SIG-M5 treated with dmso at 0.1 percent for 504 hours (cell line): Measurements from ENCODE around the gene PTGDS.

Experiments used
- DNase-seq: peaks from one replicate; lab custom pipeline; 2025; ENCODE audit not compliant: unreplicated experiment; lab: John Stamatoyannopoulos, UW

The PTGDS gene

GRCh38 chr9:136972335-136972734 lies 5.0 kb upstream of the PTGDS start:
- DNase-seq: no peak

DNA sequence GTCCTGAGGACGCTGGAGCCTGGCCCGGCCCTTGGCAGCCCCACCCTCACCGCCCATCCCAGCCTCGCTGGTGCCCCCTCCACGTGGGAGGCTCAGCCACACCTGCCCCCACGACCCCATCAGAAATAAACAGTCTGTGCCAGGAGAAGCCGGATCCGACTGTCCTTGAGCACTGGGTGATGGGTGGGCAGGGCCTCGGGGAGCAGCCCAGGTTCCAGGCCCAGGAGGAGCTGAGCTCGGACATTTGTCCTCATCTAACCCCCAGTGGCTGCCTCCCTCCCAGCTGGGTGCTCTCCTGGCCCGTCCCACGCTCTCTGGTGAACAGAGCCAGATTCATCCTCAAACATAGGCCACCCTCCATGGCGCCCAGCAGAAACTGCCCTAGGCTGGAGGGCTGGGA lies 4.6 kb upstream of the PTGDS start:
- DNase-seq: no peak

- no peak for DNase-seq
Measured at GRCh38 chr9:136973618-136974617, 3.4 kb upstream of the PTGDS start.

DNA sequence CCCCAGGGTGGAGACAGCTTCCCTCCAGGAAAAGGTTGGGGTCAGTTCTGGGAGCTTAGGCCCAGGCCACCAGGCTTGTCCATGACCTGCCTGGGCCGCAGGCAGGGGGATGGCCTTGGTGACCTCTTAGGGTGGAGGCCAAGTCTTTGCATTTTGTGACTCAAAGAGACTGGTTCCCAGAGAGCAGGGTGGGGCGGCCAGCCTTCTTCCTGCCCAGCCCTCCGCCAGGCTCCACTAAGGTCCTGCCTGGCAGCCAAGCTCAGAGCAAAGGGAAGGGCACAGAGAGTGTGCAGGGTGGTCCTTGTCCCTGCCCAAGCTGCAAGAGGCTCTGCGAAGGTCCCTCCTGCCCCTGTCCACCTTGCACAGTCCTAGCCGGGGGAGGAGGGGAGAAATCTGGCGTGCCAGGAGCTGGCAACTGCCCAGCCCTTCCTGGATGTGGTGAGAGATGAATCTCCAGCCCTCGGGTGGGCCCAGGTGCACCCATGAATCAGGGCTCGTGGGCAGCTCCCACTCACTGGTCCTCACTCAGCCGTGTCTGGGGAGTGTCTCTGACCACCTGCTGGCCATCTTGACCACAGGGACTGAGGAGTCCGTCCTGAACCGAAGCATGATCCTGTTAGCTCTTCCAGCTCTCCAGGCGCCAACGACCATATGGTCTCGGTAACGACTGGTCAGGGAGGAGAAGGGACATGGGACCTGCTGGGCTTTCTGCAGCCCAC lies 2.3 kb upstream of the PTGDS start:
- DNase-seq: no peak

GRCh38 chr9:136975644-136976043 lies 1.7 kb upstream of the PTGDS start:
- DNase-seq: no peak

- DNase-seq: no peak
Measured at GRCh38 chr9:136977649-136978072, 357 bp downstream of the PTGDS start.

GRCh38 chr9:136978073-136978864 lies 965 bp downstream of the PTGDS start:
- no peak for DNase-seq

DNA sequence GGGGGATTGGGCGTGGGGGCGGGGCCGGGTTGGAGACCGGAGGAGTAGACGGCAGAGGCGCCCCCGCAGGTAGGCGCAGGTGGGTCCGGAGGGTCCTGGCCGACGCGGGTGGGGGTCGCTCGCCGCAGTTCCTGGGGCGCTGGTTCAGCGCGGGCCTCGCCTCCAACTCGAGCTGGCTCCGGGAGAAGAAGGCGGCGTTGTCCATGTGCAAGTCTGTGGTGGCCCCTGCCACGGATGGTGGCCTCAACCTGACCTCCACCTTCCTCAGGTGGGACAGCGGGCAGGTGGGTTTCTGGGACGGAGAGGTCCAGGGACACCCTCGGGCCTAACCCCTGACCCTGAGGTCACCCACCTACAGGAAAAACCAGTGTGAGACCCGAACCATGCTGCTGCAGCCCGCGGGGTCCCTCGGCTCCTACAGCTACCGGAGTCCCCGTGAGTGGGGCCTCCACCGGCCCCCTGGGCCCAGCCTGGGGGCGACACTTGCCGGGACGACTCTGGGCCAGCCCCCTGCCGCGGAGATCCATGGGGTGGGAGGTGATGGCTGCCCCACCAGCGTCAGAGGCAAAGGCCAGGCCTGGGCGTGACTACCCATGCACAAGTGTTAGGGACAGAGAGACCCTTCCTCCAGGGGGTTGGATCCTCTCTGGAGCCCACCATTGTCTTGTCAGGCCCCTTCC lies 1.7 kb downstream of the PTGDS start:
- no peak for DNase-seq

DNA sequence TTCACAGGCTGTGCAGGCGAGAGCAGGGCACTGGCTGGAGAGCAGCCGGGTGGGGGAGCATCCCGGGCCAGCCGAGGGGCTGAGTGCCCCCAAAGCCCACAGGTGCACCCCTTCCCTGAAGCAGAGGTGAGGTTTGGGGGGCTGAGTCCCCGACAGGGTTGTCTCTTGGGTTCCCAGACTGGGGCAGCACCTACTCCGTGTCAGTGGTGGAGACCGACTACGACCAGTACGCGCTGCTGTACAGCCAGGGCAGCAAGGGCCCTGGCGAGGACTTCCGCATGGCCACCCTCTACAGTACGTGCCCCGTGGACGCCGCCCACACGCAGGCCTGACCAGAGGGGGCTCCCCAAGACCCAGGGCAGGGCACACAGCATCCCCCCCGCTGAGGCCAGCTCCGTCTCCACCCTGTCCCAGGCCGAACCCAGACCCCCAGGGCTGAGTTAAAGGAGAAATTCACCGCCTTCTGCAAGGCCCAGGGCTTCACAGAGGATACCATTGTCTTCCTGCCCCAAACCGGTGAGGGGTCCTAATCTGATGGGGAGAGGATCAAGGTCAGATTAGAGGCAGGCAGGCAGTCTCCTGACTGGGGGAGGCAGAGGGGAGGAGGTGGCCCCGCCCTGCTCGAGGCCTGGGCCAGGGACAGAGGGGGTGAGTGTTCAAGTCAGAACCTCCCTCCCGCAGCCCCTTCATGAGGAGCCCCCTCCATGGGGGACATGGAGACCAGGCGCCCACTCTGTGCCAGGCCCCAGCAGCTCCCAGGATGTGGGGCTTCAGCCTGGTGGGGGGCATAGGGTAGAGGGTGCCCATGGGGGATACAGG lies 2.7 kb downstream of the PTGDS start:
- DNase-seq: no peak

- DNase-seq: no peak
Measured at GRCh38 chr9:136980669-136981478, 3.6 kb downstream of the PTGDS start.

DNA sequence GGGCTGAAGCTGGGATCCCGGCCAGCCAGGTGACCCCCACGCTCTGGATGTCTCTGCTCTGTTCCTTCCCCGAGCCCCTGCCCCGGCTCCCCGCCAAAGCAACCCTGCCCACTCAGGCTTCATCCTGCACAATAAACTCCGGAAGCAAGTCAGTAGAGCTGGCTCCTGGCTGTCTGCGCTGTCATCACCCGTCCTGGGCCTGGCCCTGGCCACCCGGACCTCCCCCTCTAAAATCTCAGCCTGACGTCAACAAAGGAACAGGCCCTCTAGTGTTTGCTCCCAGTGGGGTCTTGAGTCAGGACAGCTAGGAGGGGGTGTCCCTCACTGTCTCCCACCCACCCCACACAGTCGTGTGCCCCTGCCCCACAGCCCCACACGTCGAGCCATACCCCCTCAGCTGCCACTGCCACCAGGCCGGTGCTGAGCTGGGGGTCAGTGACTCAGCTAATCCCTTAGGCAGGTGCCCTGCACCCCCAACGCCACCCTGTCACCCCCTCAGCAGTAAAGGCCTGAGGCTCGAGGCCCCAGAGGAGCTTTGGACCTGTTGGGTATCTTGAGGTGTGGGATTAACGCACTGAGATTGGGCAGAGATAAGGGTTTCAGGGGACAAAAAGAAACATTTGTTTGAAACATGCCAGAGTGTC lies 4.4 kb downstream of the PTGDS start:
- no peak for DNase-seq

DNA sequence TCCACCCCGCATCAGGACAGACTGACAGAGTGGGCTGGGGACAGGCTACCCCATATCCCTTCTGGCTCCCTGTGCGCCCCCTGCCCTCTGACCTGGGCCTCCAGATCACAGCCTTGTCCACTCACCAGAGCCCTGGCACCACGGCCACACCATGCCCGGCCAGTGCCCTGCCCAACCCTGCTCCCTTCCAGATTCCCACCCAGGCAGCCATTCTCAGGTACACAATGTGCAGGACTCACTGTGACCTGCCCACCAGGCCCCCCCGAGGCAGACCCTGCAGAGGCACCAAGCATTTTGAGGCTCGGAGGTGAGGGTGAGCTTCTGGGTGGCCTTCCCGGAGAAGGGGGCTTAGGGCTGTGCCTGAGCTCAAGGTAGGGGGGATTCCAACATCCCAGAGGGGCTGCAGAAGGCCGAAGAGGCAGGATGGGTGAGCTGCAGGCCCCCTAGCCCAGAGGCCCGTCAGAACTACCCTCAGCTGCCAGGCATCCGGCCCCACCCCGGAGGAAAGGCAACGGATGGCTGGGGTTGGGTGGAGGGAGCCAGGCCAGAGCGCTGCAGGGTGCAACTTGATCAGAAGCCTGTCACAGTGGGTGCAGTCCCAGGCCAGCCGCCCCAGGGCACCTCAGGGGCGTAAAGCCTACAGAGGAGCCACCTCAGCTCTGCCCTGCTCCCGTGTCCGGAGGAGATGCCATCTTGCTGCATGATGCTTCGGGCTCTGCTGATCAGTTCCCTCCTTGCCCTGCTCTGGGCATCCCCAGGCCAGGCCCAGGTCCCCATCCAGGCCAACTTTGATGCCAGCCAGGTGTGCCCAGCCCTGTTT lies 5.1 kb downstream of the PTGDS start, which contains the start of gene LCNL1:
Gene LCNL1, plus strand, starts transcription at position 762 of the 820 bp plus-strand sequence. CDS start 594 bp downstream, outside the sequence.
- DNase-seq: no peak

GRCh38 chr9:136983167-136983566 lies 5.9 kb downstream of the PTGDS start:
- DNase-seq: no peak

- no peak for DNase-seq
Measured at GRCh38 chr9:136983656-136984314, 6.5 kb downstream of the PTGDS start.

DNA sequence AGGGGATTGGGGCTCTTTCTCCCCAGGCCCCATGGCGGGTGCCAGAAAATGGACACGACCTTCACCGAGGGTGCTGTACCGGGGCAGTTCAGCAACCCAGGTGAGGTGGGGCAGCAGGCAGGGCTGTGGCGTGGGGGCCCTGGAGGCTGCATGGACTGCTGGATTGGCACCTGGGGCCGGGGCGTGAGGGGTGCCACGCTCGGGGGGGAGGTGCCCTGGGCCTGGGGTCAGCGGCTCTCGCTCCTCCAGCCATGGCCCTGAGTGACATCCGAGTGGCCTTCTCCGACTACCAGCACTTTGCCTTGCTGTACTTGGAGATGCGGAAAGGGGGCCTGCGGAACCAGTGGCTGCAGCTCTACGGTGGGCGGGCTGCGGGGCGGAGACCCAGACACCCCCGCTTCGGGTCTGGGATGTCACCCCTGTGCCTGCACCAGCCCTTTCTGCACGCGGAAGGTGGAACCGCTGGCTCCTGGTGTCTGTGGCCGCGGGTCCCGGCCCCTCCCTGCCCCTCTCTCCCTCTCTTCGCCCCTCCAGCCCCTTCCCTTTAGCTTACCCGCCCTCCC lies 7.2 kb downstream of the PTGDS start:
- DNase-seq: no peak

DNA sequence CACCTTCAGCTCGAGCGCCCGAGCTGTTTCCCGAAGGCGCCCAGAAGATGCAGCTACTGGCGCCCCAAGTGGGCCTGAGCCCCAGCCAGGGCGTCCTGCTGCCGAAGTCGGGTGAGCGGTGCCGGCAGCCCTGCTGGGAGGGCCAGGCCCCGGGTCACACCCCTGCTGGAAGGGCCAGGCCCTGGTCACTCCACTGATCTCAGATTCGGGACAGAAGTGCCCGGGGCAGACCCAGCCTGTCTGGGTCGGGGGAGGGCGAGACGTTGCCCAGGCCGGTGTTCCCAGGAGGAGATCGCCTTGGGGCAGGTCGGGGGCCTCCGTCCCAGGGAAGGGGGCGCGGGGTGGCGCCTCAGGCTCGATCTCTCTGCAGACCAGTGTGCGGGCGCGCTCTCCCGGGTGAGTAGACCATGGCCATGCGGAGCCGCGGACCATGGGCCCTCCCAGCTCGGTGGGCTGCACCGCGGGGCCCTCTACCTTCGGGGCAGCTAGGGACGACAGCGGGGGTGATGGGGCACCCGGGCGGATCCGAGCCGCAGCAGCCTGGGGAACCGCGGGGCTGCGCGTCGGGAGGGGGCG lies 7.8 kb downstream of the PTGDS start:
- DNase-seq: no peak
